Stimulated activated CD8-positive, alpha-beta memory T cell treated with anti-CD3 and anti-CD28 coated beads, Interleukin-2, amount 100 ng/mL, for 1 hour (primary cell): Measurements from ENCODE around the gene ATXN7.

Experiments used
- DNase-seq, 2 donors: peaks; one replicate each; pipeline ENCODE4 v3.0.0-alpha.2; 2020; ENCODE audit warnings: low read depth in 2 of 2

The ATXN7 gene

DNA sequence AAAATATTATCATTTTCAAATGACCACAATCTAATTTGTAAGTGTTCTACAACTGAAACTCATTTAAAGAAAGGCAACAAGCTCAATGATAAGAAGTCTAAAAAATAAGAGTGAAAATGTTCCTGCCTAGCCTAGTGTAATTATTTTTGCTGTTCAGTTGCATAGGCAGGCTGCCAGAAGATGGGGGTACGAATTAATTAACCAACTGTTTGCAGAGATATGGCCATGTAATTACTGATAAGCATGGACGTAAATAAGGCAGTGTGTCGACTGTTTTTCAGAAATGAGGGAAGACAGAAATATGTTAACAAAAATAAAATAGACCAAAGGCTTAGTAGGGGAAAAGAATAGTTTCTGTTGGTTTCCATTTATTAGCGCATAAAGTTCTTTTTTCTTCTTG lies 73.3 kb downstream of the ATXN7 start:
- no peak for DNase-seq

DNA sequence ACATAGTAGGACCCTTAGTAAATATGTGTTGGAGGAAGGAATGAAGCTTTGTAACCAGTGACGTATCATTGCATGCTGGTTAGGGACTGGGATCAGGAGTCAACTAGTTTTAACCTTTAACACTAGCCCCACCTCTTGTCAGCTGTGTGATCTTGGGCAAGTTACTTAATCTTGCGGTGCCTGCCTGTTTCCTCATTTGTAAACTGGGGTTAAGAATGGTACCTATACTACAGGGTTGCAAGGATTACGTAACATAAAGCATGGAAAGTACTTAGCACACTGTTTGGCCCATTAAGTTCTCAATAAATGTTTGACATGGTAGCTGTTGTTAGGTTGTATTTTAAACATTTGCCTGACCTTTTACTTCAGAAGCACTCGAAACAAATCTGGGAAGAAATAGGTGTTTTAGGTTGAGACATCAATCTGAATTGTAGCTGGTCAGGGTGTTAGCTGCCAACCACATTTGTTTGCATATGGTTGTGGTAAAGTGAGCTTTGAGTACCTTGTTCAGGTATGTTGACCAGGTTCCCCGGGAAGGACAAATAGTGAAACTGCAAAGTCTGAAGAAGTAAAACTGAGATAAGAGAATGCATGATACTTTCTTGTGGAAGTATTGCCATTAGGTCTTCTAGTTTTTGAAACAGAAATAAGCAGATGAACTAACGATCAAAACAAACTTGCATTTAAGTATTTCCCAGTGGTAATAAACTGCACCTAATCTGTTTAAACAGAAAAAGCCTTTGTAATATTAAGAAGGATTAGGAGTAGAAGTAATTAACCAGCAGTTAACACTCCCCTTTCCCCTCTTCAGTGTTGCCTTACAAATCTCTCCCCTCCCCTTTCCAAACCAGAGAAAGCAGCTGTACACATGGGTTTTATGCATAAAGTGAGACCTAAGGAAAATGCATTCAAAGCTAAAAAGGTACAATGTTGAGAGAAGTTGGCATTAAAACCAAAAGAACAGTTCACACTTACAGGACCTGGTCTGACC lies 74.3 kb downstream of the ATXN7 start:
- no peak for DNase-seq

- DNase-seq: no peak
Measured at GRCh38 chr3:63940389-63940757, 76.7 kb downstream of the ATXN7 start.

- DNase-seq: no peak
Measured at GRCh38 chr3:63942528-63942927, 78.9 kb downstream of the ATXN7 start.

DNA sequence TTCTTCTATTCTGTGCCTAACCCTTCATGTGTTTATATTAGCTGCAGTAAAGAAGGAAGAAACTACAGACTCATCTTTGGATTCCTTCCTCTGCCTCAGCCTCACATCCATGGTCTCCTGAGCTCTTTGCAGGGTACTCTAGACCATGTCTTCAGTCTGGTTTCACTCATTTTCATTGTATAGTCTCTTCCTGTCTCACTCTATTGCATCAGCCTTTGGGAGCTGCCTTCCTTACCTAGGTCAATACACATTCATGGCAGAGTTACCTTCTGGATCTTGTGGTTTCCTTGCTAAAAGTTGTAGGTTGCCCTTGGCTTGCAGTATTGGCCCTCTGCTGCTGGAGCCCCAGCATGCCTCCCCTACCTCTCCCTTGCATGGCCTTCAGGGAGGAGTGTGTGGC lies 80.0 kb downstream of the ATXN7 start:
- DNase-seq: no peak

DNA sequence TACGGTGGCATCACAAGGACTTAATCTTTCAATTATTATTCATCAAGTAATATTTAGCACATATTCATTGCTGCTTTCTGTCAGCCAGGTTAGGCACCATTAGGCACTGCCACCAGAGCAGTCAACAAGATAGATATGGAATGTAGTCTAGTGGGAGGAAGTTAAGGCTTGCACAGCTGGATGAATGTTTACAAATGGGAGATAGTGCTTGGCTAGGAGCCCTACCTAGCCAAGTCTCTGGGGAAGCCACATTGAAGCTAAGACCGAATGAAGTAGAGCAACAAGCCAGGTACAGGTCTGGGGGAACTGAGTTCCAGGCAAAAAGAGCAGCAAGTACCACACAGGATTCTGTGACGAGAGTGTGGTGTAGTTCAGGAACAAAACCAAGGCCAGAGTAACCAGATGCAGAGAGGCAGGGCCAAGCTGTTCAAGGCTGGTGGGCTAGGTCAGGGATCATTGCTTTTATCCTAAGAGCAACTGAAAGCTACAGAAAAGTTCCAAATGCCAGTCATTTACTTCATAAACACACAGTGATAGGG lies 82.0 kb downstream of the ATXN7 start:
- no peak for DNase-seq

GRCh38 chr3:63946753-63947152 lies 83.1 kb downstream of the ATXN7 start:
- DNase-seq: no peak

GRCh38 chr3:63947594-63947993 lies 83.9 kb downstream of the ATXN7 start:
- DNase-seq: no peak

- DNase-seq: no peak
Measured at GRCh38 chr3:63949005-63949404, 85.3 kb downstream of the ATXN7 start.

GRCh38 chr3:63950698-63951097 lies 87.0 kb downstream of the ATXN7 start:
- no peak for DNase-seq

GRCh38 chr3:63951492-63952247 lies 88.0 kb downstream of the ATXN7 start:
- DNase-seq: no peak

GRCh38 chr3:63952248-63952594 lies 88.6 kb downstream of the ATXN7 start:
- DNase-seq: no peak

- no peak for DNase-seq
Measured at GRCh38 chr3:63954182-63954581, 90.5 kb downstream of the ATXN7 start.

DNA sequence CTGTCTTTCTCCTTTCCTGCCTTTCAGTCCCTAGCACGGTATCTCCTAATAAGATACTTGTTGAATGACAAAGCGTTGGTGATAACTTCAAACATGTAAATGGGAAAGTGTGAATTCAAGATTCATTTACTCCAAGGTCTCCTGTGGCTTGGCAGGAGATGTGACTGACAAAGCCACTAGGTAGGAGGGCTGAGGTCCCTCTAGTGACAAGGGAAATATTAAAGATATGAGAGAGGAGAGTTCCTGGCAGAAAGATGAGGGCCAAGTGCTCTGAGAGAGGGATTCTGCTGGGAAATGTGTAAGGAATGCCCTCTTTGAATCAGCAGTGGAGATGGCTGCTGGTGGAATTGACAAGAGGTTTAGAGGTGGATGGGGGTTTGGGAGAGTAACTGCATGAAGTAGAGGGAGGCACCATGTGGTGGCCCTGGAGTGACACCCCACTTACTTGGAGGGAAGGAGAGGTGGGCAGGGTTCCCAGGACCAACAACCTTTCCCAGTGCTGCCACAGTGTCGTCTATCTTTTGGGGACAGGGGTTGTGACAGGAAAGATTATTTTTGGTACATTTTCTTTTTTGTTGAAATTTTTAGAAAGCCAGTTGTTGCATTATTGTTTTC lies 91.5 kb downstream of the ATXN7 start:
- no peak for DNase-seq

DNA sequence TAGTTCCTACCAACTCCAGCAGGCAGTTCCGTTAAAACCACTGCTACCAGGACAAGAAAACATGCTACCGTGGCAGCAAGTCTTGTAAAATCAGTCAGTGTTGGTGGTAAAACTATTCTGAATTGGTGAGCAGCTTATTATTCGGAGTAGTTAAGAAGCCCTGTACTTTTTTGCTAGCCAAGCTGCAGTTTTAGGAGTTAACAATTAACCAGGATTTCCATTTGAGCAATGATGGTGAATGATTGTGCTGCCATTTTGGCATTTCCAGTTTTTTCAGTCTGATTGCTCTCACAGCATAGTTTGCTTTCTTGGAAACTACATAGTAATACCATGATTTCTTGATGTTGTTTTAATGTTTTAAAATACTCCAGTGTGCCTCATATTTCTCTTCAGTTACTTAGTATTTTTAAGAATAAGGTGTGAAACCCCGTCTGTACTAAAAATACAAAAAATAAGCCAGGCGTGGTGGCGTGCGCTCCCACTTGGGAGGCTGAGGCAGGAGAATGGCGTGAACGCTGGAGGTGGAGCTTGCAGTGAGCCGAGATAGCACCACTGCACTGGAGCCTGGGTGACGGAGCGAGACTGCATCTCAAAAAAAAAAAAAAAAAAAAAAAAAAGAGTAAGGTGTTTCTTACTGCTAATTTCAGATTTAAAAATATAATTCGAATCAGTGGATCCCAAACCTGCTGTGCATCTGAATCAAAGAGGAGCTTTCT lies 92.3 kb downstream of the ATXN7 start:
- DNase-seq: no peak

DNA sequence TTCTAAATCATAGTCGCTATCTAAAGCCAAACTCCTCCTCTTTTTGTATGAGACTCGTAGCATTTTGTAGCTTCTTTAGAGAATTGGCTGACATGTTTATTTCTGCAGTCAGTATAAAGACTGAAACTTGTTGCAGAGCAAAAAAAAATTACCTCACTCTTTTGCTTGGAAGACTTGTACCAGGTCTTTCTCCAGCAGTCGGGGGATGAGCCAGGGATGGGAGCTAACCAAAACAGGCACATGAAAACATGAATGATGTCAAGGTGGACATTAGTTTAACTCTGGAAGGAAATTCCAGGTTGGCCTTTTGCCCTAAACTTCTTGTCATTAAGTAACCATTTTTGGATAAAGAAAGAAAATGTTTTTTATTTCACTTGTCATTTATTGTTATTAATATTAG lies 95.5 kb downstream of the ATXN7 start:
- no peak for DNase-seq

DNA sequence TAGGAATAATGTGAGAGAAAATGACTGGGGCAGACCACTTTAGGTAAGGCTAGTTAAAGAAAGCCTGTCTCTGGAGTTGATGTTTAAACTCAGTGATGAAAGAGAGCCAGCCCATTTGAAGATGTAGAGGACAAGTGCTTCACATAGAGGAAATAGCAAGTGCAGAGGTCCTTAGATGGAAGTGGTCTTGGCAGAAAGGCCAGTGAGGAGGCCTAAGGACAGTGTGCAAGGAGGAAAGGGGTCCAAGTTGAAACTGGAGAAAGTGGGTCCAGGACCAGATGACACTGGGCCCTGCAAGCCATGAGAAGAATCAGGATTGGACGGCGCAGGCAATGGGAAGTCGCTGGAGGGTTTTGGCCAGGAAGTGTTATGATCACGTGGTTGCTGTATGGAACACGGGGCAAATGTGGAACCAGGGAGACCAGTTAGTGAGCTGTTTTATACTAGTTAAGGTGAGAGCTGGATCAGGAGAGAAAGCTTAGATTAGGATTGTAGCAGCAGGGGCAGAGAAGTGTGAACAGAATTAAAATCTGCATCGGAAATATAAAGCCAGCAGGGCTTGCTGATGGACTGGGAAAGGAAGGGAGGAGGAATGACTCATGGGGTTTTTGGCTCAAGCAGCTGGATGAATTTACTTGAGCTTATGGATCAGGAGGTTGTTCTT lies 96.5 kb downstream of the ATXN7 start:
- no peak for DNase-seq

- DNase-seq: no peak
Measured at GRCh38 chr3:63961891-63962290, 98.2 kb downstream of the ATXN7 start.

DNA sequence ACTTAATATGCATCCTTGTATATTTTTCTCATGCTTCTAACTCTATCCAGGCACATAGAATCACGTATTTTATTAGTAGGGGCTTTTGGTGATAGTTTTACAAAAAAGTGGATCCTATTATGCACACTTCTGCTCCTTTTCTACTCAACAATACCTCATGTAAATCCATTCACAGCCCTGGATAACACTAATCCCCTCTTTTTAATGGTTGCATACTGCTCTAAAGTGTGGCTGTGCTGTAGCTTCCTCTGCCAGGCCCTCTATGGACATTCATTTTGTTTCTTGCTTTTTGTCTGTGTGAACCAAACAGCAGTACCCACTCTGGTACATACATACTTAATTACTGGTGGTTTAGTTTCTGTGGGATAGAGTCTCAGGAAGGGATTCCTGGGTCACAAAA lies 99.8 kb downstream of the ATXN7 start:
- DNase-seq: no peak

DNA sequence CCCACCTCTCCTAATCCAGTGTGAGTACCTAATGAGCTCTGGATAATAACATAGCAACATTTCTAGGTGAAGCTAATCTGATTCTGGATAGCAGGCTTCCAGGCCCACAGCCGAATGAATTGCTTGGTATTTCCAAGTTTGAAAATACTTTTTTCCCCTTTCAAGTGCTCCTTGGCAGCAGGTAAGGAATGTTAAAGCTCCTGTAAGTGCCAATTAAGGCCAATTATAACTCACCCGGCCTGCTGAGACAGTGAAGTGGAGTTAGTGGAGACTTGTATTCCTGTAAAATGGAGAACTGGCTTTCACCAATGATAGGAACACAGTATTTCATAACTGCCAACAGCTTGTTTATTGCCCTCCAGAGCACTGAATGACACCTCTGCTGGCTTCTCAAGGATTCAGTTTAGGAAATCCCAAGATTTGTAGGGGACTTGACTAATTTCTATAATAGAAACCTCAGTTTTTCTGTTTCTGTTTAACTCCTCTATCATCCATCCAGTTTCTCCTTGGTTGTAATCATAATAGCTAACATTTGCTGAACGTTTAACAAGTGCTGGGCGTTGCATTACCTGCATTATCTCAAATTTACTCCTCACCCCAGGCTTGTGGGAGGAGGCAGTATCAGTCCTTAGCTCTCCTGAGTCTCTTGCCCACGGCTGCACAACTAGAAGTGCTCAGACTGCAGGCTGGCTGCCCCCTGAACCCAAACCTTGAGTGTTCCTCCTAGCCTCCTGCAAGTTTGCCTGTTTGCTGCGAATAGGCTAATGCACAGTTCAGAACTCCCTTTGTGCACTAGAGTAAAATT lies 101.2 kb downstream of the ATXN7 start:
- DNase-seq: no peak
